NCI-H524 (cell line): ENCODE results near the gene FCGR3B.
"Not testable (repeated sequence)": the region's sequence is repeated elsewhere in the genome, so short reads cannot be mapped to it uniquely, and the experiment has no call there.

Experiments used
- DNase-seq, 2 experiments: peaks; one replicate each; lab custom pipeline; 2025; lab: John Stamatoyannopoulos, UW

FCGR3B gene

DNA sequence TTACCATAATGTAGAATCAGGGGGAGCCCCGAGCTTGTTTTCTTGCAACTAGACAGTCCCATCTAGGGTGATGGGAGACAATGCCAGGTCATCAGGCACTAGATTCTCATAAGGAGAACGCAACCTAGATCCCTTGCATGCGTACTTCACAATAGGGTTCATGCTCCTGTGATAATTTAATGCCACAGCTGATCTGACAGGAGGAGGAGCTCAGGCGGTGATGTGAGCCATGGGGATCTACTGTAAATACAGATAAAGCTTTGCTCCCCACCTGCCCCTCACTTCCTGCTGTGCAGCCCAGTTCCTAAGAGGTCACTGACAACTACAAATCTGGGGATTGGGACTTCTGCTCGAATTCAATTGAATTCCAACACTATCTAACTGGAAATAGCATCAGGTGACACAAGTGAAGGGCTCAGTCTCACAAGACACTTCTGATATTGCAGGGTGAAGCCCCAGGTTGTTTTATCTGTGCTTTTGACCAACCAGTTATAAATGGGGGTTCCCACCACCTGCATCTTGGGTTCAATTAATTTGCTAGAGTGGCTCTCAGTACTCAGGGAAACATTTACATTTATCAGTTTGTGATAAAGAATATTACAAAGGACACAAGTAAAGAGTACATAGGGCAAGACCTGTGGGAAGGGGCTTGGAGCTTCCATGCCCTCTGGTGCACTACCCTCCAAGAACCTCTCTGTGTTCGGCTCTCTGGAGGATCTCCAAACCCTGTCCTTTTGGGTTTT lies 7.4 kb upstream of the FCGR3B start:
- not testable (repeated sequence) for DNase-seq

DNA sequence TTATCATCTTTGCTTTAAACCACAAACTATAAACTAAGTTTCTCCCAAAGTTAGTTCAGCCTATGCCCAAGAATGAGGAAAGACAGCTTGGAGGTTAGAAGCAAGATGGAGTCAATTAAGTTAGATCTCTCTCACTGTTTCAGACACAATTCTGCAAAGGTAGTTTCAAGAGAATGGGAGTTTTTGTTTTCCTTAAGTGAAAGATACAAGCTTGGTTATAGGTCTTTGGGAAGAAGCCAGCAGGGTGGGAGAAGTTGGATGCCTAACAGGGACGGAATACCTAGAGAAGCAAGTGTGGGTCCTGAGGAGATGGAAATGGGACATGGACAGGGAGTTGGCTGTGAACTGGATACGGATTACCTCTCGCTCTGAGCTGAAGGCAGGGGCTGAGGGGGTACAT lies 6.0 kb upstream of the FCGR3B start:
- not testable (repeated sequence) for DNase-seq

- DNase-seq = not testable (repeated sequence)
Measured at GRCh38 chr1:161636189-161636782, 5.3 kb upstream of the FCGR3B start.

DNA sequence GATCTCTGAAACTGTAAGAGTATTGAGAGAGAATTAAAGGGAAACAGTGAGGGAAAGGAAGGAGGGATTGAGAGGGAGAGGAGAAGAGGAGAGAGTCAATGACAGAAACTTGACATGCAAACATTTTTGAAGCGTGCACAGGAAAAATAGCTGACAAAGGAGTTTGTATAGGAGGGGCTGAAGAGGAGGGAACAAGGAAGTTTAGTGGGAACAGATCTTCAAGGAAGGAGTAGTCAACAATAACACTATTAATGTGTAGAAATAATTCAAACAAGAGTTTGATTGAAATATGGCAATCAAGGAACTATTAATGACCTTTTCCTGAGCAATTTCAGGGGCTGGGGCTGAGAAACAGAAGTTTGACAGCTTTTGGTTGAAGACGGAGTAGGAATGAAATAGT lies 4.0 kb upstream of the FCGR3B start:
- DNase-seq = not testable (repeated sequence)

- not testable (repeated sequence) for DNase-seq
Measured at GRCh38 chr1:161630128-161630742, 741 bp downstream of the FCGR3B start.

DNA sequence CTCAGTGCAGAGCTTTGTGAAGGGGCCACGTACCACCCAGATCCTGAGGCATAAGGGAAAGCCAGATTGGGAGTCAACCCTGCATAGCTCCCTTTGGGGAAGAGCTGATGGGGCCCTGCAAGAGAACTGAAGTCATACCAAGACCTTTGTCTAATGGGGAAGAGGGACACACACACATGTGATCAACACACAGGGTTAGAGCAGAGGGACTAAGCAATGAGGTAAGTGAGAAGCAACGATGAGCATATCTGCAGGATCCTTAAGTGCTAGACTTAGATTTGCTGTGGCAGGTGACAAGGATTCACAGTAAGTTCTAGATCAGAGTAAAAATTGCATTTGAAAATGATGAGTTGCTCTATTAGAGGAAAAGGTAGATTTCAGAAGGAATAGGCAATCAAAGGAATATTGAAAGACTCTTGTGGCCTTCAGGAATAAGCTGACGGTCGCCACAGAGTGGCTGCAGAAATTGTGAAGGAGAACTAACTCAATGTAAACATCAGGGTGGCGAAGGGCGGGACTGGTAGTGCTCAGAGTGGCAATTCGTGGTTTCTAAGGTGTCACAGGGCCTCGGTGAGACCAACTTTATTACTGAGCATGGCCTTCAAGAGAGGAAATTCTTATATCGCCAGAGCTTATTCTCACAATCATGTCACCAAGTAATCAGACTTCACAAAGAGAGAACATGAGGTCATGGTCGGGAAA lies 4.4 kb downstream of the FCGR3B start:
- not testable (repeated sequence) for DNase-seq

DNA sequence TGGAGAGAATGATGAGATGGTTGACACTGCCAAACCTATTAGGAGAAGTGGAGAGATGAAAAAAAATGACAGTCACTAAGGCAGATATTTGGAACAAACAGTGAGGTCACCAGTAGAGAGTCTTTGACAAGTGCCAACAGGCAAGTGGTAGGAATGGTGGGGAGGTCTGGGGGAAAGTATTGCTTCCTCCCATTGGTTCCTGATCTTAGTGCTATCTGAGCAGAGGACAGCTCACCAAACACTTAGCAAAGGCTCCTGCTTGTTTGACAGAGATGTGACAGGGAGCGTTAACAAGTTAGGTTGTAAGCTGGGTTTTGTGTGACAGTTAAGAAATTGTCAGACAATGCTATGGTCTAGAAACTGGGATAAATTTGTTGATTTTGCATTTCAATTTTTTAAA lies 6.4 kb downstream of the FCGR3B start:
- not testable (repeated sequence) for DNase-seq

DNA sequence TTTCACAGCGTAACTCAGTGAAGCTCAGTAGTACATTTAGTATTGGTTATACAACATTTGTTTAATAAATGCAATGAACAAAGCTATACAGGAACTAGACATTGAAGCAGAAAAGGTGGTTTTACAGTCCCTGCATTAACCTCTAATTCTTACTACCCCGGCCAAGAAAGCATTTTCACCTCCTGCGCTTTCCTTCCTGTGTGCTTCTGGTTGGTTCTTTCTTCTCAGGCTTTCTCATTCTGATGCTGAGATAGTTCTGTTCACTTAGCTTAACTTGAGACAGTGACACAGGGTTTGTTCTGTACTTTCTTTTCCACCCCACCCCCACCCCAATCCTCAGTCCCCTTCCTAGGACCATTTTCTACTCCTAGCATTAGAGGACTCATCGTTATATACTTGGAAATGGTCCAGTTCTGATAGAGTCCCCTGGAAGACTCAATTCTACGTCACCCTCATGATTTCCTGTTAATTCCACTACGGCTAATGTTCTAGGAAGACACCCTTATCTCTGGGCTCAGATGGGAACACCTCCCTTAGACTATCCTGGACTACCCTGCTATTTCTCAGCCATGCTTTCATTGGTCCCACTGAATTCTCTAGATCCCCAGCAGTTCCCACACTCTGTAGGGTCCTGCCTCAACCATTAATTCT lies 7.5 kb downstream of the FCGR3B start:
- not testable (repeated sequence) for DNase-seq

- not testable (repeated sequence) for DNase-seq
Measured at GRCh38 chr1:161622054-161622453, 8.9 kb downstream of the FCGR3B start.

GRCh38 chr1:161621181-161622000 lies 9.6 kb downstream of the FCGR3B start:
- DNase-seq = peak; percentile 42 to 75

GRCh38 chr1:161620399-161620798 lies 10.6 kb downstream of the FCGR3B start:
- not testable (repeated sequence) for DNase-seq

DNA sequence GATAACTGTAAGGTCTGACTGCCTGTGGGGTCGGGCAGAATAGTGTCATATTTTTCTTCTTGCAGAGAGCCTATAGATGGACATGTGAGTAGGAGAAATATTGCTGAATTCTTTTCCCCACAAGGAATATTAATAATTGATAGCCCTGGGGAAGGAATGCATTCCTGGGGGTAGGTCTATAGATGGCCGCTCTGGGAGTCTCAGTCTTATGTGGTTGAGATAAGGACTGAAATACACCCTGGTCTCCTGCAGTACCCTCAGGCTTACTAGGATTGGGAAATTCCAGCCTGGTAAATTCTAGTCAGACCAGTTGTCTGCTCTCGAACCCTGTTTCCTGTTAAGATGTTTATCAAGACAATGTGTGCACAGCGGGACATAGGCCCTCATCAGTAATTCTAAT lies 12.5 kb downstream of the FCGR3B start:
- DNase-seq = not testable (repeated sequence)

- not testable (repeated sequence) for DNase-seq
Measured at GRCh38 chr1:161616417-161616816, 14.6 kb downstream of the FCGR3B start.

DNA sequence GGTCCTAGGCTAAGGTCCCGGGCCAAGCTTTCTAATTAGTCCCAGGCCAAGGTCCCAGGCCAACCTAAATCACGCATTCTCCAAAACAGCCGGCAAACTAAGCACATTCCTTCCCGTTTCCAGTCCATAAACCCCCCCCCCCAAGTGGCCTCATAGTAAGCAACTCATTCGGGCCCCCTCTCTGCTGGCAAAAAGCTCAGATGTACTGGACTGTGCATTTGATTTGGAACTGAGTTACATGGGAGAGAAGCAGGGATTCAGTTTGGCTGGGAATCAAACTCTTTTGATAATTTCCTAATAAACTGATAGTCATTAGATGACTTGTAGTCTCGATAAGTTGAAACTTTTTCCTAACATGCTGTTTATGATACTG lies 17.8 kb downstream of the FCGR3B start:
- not testable (repeated sequence) for DNase-seq

DNA sequence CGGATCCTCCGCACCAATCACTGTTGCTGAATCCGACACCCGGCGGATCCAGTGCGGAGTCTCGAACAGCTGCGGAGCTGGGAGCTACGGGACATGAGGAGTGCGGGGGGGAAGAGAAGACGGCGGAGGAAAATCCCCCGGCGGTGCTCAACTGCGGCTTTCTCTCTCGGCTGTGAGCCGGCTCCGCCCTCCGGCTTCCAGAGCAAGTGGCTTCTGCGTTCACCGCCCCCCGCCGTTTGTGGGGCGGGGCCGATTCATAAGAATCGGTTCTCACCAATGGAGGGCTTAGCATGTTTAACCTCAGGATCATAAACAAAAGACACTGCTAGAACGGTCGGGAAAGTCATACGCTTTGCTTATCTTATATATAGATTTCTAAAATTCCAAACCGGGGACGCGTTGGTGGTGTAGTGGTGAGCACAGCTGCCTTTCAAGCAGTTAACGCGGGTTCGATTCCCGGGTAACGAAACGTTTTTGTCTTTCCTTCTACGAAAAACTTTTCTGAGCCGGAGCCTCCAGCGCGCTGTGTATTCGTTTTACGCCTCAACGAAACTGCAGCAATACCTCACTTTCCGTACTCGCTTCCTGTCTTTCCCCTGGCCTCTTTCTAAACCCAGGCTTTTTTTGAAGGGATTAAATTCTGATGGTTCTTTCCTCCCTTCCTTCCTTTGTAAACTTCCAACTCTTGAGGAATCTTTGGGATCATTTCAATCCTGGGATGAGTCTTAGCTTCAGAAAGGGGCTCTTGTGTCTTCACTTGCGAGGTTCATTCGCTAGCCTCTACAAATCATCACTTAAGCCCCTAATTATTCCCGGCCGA lies 18.4 kb downstream of the FCGR3B start:
- DNase-seq = peak; percentile 89 to 96

- DNase-seq = peak; percentile 19 to 81
Measured at GRCh38 chr1:161611866-161612321, 19.1 kb downstream of the FCGR3B start.

DNA sequence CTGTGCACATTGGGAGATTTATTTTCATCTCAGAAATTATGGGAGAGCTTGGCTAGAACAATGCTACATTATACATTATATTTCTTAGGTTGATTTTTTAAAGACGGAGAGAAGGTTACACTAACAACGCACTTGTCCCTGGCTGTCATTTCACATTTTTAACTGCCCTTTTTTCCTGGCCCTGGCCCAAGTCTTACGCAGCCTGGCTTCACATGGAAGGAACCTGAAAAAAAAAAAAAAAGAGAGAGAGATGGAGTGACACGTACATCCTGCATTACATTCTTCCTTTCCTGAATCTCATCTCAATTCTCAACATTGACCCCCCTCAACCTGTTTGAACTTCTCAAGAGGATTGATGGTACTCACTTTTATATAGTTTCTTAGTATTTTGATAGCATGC lies 20.8 kb downstream of the FCGR3B start:
- not testable (repeated sequence) for DNase-seq

DNA sequence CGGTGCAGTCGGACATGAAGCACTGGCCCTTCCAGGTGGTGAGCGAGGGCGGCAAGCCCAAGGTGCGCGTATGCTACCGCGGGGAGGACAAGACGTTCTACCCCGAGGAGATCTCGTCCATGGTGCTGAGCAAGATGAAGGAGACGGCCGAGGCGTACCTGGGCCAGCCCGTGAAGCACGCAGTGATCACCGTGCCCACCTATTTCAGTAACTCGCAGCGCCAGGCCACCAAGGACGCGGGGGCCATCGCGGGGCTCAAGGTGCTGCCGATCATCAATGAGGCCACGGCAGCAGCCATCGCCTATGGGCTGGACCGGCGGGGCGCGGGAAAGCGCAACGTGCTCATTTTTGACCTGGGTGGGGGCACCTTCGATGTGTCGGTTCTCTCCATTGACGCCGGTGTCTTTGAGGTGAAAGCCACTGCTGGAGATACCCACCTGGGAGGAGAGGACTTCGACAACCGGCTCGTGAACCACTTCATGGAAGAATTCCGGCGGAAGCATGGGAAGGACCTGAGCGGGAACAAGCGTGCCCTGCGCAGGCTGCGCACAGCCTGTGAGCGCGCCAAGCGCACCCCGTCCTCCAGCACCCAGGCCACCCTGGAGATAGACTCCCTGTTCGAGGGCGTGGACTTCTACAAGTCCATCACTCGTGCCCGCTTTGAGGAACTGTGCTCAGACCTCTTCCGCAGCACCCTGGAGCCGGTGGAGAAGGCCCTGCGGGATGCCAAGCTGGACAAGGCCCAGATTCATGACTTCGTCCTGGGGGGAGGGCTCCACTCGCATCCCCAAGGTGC lies 24.2 kb downstream of the FCGR3B start:
- not testable (repeated sequence) for DNase-seq
